Mesothelial cell of epicardium (in vitro differentiated cells): ENCODE results near the gene PSD2. TPM values are rescaled to one million over a fixed set of nuclear protein-coding genes. Genes with fewer than 3 reads are reported as not detected.

Source experiments
- DNase-seq, 2 experiments: peaks; one replicate each; pipeline ENCODE4 v3.0.0; 2021; ENCODE audit warnings: low spot score in 2 of 2; ENCODE audit not compliant: unreplicated experiment in 2 of 2
- H3K27ac Mint-ChIP-seq: 2 replicates; pipeline ENCODE4 v1.8.0; 2021; ENCODE audit warnings: mixed read lengths
- H3K27me3 Mint-ChIP-seq: 2 replicates; pipeline ENCODE4 v1.8.0; 2021; ENCODE audit warnings: low read depth, mixed read lengths
- H3K36me3 Mint-ChIP-seq: 2 replicates; pipeline ENCODE4 v1.8.0; 2021; ENCODE audit warnings: mixed read lengths
- H3K4me1 Mint-ChIP-seq: 2 replicates; pipeline ENCODE4 v1.8.0; 2021; ENCODE audit warnings: mixed read lengths
- H3K4me3 Mint-ChIP-seq: 2 replicates; pipeline ENCODE4 v1.8.0; 2021; ENCODE audit warnings: mild to moderate bottlenecking, moderate library complexity, mixed read lengths
- H3K9me3 Mint-ChIP-seq: 2 replicates; pipeline ENCODE4 v1.8.0; 2021; ENCODE audit warnings: mixed read lengths
- CTCF ChIP-seq: fragments of 200-600 bp; sonication (generic); IDR thresholded peaks from one replicate; pipeline ENCODE4 v1.5.0; 2021; ENCODE audit warnings: antibody characterized with exemption; ENCODE audit not compliant: unreplicated experiment
- total RNA-seq: library from RNA; stranded (reverse); gene quantifications from 3 replicates; pipeline ENCODE4 v1.2.1, GENCODE V29; 2021

Gene PSD2
- total RNA-seq, 1 donor from 2014 or later: 0.78 TPM

- Mint-ChIP-seq H3K9me3 (no peaks in the 10 kb centered on the region), H3K27ac (peak overlapping the region; percentile 22), H3K4me1 (peaks cover 40% of the 10 kb centered on the region), H3K4me3 (no peak overlapping the region), H3K36me3 (no peaks in the 10 kb centered on the region), H3K27me3 (peaks cover 24% of the 10 kb centered on the region)
- no peak for DNase-seq
- TF ChIP-seq CTCF: no peak
Observed at GRCh38 chr5:139758510-139759075, 37.0 kb upstream of the PSD2 start.

GRCh38 chr5:139759219-139759721 lies 36.3 kb upstream of the PSD2 start:
- Mint-ChIP-seq H3K36me3 (no peaks in the 10 kb centered on the region), H3K4me1 (peaks cover 43% of the 10 kb centered on the region), H3K9me3 (no peaks in the 10 kb centered on the region), H3K27me3 (peaks cover 30% of the 10 kb centered on the region), H3K27ac (peak overlapping the region; percentile 62), H3K4me3 (no peak overlapping the region)
- no peak for DNase-seq
- no peak for TF ChIP-seq CTCF

GRCh38 chr5:139760066-139761056 lies 35.2 kb upstream of the PSD2 start:
- Mint-ChIP-seq H3K4me3 (no peak overlapping the region), H3K4me1 (peaks cover 41% of the 10 kb centered on the region), H3K27me3 (peaks cover 32% of the 10 kb centered on the region), H3K36me3 (no peaks in the 10 kb centered on the region), H3K9me3 (no peaks in the 10 kb centered on the region), H3K27ac (no peak overlapping the region)
- no peak for TF ChIP-seq CTCF
- DNase-seq: no peak

- peaks cover 32% of the 10 kb centered on the region for H3K27me3 Mint-ChIP-seq
- H3K4me1 Mint-ChIP-seq: peaks cover 41% of the 10 kb centered on the region
- no peak overlapping the region for H3K27ac Mint-ChIP-seq
- H3K36me3 Mint-ChIP-seq: no peaks in the 10 kb centered on the region
- H3K9me3 Mint-ChIP-seq: no peaks in the 10 kb centered on the region
- DNase-seq: no peak
- H3K4me3 Mint-ChIP-seq: no peak overlapping the region
- TF ChIP-seq CTCF: no peak
Observed at GRCh38 chr5:139761057-139761450, 34.6 kb upstream of the PSD2 start.

GRCh38 chr5:139761501-139761900 lies 34.1 kb upstream of the PSD2 start:
- H3K9me3 Mint-ChIP-seq: no peaks in the 10 kb centered on the region
- no peak overlapping the region for H3K27ac Mint-ChIP-seq
- H3K36me3 Mint-ChIP-seq: no peaks in the 10 kb centered on the region
- TF ChIP-seq CTCF: no peak
- peaks cover 29% of the 10 kb centered on the region for H3K27me3 Mint-ChIP-seq
- H3K4me1 Mint-ChIP-seq: peaks cover 37% of the 10 kb centered on the region
- no peak overlapping the region for H3K4me3 Mint-ChIP-seq
- no peak for DNase-seq
